Hematopoietic multipotent progenitor cell (in vitro differentiated cells): ENCODE data around the gene FOXK2. TPM values are rescaled to one million over a fixed set of nuclear protein-coding genes. Genes with fewer than 3 reads are reported as not detected.
"Not testable (repeated sequence)": the region's sequence is repeated elsewhere in the genome, so short reads cannot be mapped to it uniquely, and the experiment has no call there.

Source experiments
- DNase-seq, 3 donors: peaks; one replicate each; pipeline ENCODE4 v3.0.0-alpha.2; 2011 to 2015; ENCODE audit warnings: low read depth in 2 of 3, low spot score in 2 of 3
- total RNA-seq: library from RNA; depleted of rRNA; stranded (reverse); fragments of >200 nt; gene quantifications from one replicate; pipeline ENCODE4 v1.2.3, GENCODE V29; 2012

FOXK2 gene
- total RNA-seq, 1 donor = 47.9 TPM

DNA sequence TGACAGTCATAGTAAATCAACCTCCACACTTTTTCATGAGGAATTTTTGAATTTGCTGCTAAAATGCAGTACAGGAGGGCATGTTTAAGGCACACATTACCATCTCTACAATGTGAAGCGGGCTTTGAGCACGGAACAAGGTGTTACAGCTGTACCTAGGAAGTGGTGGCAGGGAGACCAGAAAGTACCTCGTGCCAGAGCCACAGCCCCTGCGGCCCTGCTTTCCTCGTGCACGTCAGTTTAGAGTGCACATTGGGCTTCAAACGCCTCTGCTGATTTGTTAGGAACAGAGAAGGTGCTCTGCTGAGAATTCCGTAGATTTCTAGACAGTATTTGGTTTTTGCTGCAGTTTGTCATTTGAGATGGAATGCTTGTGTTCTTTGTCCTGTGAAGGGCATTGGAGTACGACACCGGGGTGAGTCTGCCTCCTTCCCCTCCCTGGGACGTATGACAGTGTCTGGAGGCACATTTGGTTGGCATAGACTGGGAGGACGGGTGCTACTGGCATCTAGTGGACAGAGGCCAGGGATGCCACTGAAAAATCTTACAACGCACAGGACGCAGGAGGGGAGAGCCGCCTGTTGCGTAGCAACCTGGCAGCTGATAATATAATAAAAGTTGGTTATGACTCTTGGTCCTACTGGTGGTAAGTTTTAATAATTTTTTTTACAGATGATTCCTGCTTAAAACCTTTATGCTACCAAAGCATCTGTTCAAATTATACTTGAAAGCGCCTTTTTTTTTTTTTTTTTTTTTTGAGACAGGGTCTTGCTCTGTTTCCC lies 9.1 kb downstream of the FOXK2 start:
- peak in 2 of 3 donors; percentile 76 to 80 for DNase-seq

DNA sequence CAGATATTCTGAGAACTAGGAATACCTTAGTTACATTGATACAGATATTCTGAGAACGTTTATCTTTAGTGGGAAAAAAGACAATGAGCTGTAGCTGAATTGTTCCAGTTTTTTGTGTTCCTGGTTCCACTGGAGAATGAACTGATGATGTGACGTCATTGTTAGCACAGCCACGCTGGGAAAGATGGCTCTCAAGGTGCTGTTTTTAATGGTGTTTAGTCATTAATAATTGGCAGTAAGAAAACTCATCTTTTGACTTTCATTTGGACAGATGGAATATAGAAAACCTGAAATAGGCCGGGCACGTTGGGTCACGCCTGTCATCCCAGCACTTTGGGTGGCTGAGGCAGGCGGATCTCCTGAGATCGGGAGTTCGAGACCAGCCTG lies 10.4 kb downstream of the FOXK2 start:
- DNase-seq = no peak

DNA sequence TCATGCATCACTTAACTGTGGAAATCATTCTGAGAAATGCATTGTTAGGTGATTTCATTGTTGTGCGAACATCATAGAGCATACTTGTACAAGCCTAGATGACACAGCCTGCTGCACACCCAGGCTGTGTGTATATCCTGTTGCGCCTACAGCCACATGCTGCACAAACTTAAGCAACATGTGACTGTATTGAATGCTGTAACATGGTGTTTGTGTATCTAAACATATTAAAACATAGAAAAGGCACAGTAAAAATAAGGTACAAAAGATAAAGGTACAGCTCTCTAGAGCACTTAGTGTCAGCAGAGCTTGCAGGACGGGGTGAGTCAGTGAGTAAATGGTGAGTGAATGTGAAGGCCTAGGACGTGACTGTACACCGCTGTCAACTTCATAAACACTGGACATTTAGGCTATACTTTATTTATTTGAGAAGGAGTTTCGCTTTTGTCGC lies 11.9 kb downstream of the FOXK2 start:
- no peak for DNase-seq

DNA sequence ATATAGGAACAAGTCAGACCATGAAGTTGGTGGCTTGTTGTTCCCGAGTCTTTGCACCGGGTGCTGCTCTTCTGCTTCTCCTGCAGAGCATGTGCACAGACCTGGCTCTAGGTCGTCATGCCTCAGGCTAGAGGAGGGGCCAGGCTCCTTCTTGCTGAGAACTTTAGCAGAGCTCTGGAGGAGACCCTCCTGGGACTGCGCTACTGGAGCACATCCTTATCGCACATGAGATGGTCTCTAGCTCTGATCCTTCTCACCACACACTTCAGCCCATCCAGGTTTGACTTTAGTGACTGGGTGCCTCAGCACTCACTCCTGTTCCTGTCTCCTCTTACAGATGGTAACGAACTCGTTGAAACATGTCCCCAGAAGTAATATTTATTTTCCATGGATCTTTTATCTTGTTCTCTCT lies 14.9 kb downstream of the FOXK2 start:
- DNase-seq = no peak

DNA sequence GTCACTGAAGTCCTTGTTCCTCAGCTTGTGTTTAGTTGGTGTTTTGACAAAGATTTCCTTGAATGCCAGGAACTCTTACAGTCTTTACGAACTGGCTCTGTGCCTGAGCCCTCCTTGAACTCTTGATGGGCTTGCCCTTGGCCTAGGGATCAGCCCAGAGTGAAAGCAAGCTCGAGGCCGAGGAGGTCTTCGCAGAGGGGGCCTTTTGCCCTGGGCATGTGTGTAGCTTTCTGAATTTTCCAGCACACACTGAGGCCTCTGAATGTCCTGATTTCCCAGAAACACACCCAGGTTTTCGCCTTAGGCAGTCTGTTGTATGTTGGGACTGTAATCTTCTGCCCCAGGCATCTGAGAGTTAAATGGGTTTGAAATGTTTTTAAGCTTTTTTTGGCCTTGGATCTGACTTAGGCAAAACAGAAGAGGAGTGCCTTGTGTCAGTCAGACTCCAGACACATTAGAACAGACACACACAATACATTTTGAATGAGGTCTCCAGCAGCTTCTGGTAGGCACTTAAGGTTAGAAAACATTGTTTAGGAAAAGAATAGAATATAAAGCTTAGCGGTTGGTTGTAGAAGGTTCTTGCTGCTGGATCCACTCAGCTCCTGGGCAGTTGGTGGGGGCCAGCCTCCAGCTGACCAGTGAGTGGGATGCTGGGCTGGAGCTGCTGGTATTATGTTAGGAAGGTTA lies 17.1 kb downstream of the FOXK2 start:
- DNase-seq = no peak

DNA sequence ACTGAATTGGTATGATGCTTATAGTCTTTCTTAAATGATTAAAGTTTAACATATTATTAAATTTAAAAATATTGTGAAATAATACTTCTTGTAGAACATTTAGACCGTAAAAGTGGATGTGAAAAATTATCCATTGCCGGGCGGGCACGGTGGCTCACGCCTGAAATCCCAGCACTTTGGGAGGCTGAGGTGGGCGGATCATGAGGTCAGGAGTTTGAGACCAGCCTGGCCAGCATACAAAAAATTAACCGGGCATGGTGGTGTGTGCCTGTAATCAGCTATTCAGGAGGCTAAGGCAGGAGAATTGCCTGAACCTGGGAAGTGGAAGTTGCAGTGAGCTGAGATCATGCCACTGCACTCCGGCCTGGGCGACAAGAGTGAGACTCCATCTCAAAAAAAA lies 17.7 kb downstream of the FOXK2 start:
- not testable (repeated sequence) for DNase-seq

DNA sequence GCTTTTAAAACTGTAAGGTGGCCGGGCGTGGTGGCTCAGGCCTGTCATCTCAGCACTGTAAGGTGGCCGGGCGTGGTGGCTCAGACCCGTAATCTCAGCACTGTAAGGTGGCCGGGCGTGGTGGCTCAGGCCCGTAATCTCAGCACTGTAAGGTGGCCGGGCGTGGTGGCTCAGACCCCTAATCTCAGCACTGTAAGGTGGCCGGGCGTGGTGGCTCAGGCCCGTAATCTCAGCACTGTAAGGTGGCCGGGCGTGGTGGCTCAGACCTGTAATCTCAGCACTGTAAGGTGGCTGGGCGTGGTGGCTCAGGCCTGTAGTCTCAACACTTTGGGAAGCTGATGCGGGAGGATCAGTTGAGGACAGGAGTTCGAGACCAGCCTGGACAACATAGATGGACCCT lies 19.5 kb downstream of the FOXK2 start:
- not testable (repeated sequence) for DNase-seq

DNA sequence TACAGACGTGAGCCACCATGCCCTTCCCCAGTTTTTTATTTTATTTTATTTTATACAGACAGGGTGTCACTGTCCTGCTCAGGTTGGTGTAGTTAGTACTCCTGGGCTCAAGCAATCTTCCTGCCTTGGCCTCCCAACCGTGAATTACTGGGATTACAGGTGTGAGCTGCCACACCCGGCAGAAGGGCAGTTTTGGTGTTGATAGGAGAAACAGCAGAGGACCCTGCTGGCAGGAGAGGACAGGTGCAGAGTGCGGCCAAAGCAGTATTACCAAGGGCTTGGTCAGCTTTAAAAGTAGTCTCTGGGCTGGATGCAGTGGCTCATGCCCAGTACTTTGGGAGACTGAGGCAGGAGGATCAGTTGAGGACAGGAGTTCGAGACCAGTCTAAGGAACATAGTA lies 22.9 kb downstream of the FOXK2 start:
- DNase-seq = no peak

DNA sequence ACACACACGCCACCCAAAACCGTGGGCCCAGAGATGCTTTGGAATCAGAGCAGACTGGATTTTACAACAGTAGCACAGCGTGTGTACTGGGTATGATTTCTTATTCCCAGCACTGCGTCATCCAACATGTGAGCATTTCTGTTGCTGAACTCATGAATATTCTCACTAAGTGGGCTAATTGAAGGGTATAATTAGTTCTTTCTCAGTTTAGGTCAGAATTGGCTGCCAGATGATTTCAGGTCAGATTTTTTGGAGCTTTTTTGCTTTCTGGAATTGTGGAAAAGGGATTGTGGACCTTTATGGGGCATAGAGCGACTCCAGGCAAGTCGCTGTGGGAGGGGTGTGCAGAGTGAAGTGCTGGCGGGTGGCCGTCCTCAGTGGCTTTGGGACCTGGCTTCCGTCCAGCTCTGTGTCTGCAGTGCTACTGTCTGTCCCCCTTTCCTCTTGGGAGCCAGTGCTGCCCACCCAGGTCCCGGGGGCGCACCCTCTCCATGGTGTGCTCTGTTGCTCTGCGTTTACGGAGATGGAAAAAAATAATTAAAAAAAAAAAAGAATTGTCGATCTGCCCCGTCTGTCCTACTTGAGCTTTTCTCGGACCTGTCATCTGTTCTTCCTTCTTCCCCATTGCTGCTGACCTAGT lies 25.0 kb downstream of the FOXK2 start:
- DNase-seq = no peak

DNA sequence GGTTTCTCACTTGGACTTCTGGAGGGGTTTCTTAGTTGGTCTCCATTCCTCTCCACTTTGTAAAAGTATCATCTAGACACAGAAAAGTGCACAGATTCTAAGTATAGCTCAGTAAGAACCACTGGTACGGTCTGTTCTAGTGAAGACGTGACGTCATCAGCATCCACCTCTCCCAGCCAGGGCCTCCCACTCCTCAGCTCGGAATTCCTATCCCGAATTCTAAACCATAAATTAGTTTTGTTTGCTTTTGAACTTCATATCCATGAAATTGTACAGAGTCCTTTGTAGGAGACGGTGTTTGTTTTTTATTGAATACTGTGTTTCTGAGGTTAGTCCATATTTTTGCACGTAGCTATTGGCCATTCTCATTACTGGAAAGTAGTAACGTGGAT lies 25.5 kb downstream of the FOXK2 start:
- no peak for DNase-seq

DNA sequence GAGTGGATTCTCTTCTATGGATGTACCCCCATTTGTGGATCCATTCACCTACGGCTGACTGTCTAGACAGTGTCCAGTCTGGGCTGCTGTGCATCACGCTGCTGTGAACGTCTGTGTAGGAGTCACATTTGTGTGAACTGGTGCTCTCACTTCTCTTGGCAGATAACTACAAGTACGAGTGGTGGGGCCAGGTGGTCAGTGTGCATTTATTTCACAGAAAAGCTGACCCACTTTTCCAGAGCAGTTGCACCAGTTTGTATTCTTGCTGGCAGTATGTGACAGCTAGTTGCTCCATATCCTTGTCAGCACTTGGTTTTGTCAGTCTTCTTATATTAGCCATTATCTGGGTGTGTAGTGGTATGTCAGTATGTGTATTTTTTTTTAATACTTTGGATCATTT lies 28.4 kb downstream of the FOXK2 start:
- no peak for DNase-seq

DNA sequence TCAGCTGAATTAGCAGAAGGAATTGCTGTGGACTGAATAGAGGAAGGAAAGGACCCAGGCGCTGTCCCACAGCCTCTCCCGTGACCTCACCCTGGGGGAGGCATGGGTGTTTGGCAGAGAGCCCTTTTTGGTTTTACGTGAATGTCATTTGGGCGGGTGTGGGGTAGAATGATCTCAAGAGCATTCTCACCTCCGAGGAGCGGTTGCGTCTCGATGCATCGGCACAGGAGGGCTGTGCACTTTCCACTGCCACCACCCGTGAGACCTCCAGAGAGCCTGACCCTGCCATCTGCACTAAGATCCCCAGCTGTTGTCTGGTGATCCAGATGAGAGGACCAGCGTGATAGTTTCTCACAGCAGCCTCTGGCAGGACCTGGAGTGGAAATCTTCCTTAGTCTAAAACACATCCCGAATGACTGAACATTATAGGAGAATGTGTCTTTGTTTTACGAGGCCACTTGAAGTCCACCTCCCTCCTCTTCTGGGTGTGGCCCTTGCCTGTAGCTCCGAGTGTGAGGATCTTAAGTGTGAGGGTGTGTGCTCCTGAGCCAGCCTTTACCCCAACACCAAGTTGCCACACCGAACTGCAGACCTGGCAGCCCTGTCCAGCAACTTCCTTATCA lies 29.3 kb downstream of the FOXK2 start:
- peak in 2 of 3 donors; percentile 65 to 79 for DNase-seq

DNA sequence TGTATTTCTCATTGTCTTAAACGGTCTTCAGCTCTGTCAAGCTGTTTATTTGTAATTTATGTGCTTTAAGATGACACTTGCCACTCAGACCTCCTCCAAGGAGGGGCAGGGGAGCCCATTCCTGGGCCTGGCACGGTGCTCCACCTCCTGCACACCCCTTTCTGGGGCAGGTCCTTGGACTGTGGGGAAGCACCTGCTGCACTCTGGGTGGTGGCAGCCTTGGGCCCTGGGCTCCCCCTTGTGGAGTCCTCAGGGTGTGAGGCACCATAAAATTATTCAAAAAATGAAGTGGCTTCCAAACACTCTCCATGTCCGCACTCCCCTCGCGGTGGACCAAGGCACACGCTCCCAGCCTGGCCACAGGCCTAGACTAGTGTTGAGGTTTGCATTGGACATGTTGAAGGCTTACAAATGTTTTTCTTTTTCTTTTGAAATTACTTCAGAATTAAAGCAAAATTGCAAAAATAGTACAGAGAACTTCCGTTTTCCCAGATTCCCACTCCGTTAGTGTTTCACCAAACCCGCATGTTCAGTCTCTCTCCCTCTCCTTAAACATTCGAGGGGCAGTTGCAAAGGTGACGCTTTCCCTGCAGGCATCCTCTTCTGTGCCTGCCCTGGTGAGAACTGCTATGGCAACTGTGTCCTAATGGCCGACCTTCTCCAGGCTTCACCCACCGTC lies 32.4 kb downstream of the FOXK2 start:
- DNase-seq = peak; percentile 43 to 89 (median 82)

DNA sequence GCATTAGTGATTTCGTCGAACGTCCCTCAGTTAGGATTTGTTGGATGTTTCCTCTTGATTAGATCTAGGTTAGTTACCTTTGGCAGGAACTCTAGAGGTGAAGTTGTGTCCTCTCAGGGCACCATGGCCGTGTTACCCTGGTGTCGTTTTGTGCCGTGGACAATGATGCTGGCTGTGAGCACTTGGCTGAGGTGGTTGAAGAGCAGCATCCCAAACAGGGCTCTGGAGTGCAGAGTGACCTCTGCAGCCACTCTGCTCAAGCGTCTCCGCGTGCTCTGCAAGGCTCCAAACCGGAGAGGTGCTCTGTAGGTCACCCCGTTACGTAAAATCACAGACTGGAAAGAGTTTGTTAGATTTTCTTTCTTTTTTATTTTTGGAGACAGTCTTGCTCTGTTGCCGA lies 33.0 kb downstream of the FOXK2 start:
- no peak for DNase-seq

DNA sequence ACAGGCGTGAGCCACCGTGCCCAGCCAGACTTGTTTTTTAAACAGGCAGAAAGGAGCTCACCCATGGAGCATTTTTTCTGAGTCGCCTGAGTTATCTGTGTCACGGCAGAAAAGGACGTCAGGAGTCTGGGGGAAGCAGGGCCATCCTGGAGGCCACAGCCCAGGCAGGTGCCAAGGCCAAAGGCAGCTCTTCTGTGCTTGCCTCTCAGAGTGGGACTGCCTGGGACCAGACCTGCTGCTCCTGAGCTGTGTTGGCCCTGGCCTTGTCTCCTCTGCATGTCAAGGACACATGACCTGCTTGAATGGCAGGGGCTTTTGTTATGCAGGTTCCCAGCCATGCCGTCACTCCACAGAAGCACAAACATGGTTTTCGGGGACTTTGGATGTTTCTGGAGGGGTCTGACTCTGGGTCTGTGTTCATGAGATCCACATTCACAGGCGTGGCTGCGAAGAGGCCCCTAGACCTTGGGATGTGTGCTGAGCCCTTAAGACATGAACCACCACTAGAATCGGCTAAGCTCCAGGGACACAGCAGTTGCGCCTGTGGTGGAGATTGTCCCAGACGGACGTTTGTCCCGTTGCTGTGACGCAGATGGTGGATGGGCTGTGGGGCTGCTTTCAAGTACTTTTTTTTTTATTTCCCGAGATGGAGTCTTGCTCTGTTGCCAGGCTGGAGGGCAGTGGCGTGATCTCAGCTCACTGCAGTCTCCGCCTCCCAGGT lies 33.8 kb downstream of the FOXK2 start:
- no peak for DNase-seq

DNA sequence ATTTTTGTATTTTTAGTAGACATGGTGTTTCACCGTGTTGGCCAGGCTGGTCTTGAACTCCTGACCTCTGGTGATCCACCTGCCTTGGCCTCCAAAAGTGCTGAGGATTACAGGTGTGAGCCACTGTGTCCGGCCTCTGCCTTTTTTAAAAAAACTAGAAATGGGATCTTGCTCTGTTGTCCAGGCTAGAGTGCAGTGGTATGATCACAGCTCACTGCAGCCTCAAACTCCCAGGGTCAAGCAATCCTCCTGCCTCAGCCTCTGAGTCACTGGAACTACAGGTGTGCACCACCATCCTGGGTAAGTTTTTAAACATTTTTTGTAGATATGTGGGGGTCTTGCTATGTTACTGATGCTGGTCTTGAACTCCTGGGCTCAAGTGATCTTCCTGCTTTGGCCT lies 38.0 kb downstream of the FOXK2 start:
- not testable (repeated sequence) for DNase-seq

DNA sequence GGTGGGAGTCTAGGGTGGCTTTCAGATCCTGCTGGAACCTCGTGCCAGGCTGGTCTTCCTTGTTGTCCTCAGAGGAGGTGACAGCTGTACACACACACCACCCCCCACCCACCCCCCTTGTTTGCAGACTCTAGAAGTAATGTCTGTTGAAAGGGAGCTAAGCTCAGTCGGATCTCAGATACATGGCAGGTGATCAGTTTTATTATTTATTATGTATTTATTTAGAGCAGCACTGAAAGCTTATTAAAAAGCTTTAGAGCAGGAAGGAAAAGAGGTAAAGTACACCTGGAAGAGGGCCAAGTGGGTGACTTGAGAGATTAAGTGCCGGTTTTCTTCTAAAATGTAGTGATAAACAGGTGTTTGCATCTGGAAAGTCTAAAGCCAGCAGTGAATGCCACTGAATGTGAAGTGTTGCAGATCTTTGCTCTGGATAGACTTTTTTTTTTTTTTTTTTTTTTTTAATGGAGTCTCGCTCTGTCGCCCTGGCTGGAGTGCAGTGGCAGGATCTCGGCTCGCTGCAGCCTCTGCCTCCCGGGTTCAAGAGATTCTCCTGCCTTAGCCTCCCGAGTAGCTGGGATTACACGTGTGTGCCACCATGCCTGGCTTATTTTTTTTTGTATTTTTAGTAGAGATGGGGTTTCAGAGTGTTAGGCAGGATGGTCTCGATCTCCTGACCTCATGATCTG lies 40.2 kb downstream of the FOXK2 start:
- no peak for DNase-seq

DNA sequence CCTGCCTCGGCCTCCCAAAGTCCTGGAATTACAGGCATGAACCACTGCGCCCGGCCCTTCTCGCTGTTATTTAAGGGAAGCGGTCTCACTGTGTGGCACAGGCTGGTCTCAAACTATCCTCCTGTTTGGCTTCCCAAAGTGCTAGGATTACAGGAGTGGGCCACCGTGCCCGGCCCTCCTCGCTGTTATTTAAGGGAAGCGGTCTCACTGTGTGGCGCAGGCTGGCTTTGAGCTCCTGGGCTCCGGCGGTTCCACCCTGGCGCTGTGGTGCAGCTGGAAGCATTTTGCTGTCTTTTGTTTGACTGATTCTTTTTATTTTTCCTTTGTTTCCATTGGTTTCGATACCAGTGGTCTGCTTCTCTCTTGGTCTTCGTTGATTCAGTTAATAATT lies 40.7 kb downstream of the FOXK2 start:
- no peak for DNase-seq

DNA sequence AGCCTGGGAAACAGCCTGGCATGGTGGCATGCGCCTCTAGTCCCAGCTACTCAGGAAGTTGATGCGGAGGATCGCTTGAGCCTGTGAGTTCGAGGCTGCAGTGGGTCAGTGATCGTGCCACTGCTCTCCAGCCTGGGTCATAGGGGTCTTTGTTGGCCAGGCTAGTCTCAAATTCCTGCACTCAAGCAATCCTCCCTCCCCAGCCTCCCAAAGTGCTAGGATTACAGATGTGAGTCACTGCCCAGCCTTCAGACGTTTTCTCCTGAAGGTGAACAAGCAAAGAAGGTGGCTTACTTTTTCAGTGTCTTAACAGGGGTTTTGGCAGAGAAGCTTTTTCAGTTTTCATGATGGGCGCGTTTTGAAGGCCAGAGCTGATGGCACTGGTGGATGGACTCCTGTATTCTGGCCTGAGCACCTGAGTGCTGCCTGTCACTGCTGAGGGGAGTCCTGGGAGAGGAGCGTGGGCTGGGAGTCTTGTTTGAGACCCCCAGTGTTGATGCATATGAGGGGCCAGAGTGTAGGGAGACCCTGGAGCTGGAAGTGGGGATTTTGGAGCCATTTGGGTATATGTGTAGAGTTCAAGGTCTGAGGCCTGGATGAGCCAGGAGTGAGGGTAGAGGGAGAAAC lies 41.4 kb downstream of the FOXK2 start:
- DNase-seq = no peak
